AG08395 (cell line): ENCODE data around the gene SNX9.
"Not testable (repeated sequence)": the region's sequence is repeated elsewhere in the genome, so short reads cannot be mapped to it uniquely, and the experiment has no call there.

Source experiments
- DNase-seq: peaks from one replicate; pipeline ENCODE4 v3.0.0; 2012; ENCODE audit warnings: mixed read lengths, low spot score

SNX9 gene

DNA sequence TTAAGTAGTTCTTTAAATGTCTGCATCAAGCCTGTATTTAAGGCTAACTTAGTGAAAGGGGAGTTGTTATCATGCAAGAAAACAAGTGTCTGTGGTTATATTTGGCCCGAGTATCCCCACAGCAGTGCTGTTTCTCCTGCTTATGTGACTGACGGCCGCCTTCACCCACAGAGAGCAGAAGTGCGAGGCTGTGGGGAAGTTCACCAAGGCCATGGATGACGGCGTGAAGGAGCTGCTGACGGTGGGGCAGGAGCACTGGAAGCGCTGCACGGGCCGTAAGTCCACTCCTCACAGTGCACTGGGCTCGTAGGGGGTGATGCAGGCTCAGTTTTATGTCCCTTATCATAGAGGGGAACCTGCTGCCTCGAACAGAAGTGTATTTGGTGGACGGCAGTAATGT is 105.4 kb downstream of the SNX9 start:
- no peak for DNase-seq

DNA sequence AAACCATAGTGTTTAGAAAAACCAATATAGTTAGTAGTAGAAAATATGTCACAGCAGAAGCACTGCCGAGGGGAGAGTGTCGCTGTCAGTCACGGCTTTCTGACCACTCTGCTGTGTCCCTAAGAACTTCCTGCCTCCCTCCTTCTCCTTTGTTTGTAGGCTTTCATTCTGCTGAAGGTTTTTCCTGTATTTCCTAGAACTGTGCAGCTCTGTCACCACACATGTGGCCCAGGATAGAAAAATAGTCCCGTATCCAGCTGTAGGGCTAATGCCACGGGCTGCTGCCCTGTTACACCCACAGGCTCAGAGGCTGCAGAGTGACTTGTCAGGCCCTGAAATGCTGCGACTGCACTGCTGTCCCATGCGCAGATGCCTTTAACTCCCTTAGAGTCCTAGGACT is 106.0 kb downstream of the SNX9 start:
- DNase-seq: no peak

DNA sequence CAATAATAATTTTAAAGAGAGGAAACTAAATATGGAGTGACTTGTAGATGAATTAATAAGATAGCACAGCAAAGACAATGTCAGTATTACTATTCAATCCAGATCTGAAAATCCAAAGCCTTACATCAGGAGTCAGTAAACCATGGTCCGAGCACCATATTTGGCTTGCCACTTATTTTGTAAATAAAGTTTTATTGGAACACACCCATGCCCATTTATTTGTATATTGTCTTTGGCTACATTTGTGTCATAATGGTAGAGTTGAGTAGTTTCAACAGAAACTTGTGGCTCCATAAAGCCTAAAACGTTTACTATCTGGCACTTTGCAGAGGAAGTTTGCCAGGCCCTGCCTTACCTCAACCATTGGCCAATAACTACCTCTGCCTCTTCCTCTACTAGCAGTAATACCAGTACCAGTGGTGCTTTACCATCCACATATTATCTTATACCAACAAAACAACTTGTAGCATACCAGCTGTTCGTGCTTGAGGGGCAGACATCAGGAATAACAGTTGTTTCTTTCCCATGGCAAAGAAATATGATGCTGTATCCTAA is 106.8 kb downstream of the SNX9 start:
- DNase-seq: no peak

DNA sequence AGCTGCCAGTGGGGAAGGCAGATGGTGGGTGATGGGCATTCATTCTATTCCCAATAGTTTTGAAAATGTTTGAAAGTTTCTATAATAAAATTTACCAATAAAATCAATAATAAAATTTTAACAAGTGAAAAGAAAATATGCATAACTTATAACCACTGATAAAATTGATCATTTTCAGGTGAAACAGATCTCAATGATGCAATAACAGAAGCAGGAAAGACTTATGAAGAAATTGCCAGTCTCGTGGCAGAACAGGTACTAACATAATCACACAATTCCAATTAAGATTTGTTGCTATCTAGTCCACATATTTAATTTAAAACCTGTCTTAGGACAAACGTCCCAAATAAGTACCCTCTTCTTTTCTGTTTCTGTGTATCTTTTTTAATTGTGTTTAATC is 112.7 kb downstream of the SNX9 start:
- no peak for DNase-seq

DNA sequence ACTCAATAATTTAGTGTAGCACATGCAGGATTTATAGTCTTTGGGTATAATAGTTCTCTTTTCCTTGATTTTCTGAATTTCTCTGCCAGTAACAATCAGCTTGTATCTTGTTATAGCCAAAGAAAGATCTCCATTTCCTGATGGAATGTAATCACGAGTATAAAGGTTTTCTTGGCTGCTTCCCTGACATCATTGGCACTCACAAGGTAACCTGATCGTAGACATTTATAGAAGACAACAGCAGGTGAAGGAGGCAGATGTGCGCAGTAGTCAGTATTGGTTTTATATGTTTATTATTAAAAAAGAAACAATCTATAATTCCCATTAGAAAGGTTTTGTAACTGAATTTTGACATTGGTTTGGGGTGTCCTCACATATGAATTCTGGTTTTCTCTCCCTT is 114.3 kb downstream of the SNX9 start:
- no peak for DNase-seq

DNA sequence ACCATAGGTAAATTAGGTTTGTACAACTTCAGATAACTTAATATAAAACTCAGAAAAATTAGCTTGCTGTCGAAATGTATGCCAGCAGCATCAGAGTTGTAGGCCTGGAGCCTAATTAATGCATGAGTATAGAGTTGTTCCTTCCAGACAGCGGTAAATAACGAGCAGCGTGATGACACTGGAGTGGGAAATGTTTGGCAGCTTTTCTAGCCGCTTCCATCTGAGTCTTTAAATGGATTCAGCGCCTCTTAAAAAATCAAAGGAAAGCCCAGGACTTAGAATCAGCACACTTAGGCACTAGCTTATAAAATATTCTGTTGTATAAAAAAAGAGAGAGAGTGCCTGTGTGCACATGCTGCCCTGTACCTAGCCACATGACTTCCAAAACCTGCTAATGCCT is 114.9 kb downstream of the SNX9 start:
- DNase-seq: no peak

DNA sequence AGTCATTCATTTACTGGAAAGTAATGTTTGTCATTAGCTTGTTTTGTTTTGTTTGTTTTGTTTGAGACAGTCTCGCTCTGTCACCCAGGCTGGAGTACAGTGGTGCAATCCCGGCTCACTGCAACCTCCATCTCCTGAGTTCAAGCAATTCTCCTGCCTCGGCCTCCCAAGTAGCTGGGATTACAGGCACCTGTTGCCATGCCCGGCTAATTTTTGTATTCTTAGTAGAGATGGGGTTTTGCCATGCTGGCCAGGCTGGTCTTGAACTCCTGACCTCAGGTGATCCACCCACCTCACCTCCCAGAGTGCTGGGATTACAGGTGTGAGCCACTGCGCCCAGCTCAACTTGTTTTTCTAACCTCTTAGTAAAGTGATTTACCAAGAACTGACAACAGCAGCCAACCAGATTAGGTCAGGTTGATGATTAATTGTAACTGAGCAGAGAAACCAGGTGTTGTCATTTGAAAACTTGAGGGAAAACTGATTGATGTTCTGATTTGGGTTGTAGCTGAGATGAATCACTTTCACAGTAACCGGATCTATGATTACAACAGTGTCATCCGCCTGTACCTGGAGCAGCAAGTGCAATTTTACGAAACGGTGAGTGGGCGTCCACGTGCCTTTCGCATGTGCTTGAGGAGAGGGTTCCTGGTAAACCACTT is 117.5 kb downstream of the SNX9 start:
- not testable (repeated sequence) for DNase-seq

DNA sequence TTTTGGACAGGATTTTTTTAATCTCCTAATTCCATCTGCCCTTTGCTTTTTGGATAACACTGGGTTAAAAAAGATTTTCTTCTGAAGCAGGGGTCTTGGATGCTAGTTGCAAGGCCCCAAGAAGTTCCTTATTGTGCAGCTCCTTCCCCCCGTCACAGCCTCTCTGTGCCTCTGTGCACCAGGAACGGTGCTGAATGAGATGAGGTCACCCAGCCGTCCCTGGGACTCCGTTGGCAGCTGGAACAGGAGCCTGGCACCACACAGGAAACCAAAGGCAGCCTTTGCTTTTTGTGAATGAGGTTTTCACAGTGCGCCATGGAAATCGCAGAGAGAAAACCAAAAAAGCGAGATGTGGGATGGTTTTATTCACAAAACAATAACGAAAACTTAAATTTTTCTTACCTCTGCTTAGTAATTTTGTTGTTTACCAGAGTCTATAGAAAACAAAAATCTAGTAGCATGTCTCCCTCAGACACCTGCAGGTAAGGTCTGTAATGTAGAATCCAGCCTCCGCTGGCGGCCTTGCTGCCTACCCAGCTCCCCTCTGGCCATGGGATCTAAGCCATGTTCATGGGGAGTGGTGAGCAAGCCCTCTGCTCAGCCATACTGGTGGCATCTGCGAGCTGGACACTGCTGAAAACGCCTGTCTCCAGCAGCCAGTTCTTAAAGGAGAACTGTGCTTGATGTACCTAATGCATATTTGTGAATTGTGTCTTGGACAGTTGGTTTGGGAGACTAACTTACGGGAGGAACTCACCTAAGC is 118.2 kb downstream of the SNX9 start:
- DNase-seq: no peak

DNA sequence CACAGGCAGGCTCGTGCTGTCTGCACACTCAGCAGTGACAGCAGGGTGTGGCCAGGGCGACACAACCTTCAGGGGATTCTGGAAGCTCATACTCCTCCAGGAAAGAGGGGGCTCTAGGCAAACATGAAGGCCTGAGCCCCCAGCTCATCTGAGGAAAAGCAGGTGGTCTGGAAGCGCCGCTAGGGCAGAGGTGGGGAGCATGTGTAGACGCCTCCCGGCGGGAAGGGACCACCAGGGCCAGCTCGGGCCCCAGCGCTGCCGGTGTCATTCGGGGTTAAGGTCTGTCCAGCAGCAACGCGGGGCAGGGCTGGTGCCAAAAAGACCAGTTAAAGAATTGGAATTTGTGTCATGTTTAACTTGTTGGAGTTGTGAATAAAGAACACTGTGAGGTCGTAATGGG is 119.3 kb downstream of the SNX9 start:
- no peak for DNase-seq

DNA sequence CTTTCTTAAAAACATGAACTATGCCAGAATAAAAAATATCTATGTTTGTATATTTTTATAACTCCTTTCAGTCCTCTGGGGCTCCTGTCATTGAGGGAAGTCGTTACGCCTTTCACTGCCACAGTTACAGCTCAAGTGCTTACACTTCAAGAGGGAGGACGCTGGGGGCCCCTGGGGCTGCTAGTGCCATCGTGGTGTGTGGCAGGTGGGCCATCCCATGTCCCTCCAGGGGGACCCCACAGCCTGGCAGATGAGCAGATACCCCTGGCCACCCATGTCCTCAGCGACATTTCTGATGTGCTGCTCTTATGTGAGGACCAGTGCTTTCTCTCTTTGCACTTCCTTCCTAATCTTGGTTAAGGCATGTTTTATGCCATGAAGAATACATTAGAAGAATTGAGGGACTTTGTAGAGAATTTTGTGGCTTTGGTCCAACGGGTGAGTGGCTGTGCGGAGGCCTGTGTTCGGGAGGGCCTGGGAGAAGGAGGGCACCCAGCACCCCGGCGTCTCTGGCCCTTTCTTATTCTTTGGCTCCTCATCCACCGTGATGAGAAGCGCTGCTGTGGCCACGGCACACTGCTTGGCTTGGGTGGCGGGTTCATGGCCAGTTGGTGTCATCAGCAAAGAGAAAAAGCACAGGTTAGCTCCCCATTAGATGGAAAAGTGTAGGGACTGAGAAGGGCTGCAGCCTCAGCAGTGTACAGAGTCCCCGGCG is 120.4 kb downstream of the SNX9 start:
- no peak for DNase-seq

DNA sequence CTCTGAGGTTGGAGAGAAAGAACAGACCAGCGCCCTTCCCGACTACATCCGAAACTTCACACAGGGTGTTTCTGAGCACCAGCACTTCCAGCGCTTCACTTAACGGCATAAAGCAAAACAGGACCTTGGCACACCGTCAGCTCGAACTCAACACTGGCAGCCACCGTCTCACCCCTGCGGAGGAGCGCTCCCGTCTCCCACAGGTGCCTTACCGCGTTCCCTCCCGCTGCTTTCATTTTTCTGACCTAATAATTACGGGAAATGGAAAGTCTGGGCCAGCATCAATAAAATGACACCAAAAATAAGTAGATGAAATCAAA is 120.9 kb downstream of the SNX9 start:
- no peak for DNase-seq

DNA sequence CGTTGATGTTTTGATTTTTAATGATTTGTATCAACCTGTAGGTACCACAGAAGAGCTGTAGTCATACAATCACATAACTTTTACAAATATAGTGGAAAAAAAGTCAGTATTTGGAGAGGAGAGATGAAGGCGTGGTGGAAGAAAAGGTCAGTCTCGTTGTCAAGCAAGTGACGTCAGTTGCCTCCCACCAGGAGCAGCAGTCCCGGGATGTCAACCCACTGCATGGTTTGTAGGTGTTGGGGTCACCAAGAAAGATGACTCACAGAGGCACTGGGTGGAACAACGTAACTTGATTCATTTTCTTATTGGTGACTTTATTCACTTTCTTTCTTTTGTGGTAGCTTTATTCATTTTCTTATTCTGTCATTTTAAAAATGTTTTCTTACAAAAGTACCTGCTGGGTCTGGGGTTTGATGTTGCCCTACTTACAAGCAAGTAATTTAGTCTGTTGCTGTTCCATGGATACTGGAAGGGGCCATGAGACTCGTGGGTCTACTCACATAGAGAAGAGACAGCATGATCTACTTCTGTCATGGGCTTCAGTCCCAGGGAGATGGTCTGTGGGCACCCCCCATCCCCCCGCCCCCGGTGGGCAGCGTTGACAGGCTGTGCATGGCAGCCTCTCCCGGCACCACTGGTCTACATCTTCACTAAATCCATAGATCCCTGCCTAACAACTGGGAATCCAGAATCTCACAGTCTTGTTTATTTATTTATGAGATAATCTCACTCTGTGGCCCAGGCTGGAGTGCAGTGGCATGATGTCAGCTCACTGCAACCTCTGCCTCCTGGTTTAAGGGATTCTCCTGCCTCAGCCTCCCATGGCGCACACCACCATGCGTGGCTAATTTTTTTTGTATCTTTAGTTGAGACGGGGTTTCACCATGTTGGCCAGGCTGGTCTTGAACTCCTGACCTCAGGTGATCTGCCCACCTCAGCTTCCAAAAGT is 122.2 kb downstream of the SNX9 start:
- DNase-seq: no peak

DNA sequence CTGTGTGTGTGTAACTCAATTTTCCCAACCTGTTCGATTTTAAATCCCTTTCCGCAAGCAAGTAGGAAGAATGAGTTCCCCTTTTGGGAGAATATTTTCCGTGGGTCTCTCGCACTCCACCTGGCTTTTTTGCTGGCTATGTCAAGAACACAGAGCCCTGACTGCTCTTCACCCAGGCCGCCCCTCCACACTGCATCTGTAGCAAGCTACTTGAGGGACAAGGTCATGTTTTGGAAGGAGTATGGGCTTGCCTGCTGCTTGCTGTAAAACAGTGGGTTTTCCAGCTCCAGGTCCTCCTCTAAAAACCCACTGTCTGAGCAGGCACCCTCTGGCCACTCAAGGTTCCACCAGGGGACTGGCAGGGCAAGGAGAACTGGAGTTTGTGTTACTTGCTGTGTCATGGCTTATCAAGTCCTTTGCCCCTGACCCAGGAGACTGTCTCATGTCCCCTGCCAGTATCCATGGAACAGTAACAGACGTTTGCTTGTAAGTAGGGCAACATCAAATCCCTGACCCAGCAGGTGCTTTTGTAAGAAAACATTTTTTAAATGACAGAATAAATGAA is 123.1 kb downstream of the SNX9 start:
- no peak for DNase-seq

DNA sequence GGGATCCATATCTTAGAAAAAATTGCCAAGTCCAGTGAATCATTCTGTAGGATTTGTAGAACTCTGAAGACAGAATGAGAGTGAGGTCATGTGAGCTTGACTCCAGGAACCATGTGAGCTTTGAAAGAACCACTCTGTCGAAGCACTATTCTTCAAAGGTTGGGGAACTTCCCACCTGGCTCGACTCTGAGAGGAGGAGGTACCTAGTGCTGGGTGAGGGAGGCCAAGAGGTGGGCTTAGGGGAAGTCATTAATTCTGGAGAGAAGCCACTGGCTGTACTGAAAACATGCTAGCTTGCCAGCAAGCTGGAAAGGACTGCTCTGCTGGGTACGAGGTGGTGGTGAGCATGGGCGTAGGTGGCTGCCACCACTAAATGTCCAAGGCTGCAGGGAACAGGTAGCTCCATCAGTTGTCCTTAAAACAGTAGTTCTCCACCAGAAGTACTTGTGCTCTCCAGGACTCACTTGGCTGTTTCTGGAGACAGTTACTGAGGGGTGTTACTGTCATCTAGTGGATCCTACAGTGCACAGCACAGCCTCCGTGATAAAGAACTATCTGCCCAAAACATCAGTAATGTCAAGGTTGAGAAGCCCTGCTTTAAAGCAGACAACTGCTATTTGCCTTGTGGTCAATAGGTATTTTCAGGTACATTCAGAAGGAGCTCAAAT is 124.0 kb downstream of the SNX9 start:
- DNase-seq: peak; percentile 14

DNA sequence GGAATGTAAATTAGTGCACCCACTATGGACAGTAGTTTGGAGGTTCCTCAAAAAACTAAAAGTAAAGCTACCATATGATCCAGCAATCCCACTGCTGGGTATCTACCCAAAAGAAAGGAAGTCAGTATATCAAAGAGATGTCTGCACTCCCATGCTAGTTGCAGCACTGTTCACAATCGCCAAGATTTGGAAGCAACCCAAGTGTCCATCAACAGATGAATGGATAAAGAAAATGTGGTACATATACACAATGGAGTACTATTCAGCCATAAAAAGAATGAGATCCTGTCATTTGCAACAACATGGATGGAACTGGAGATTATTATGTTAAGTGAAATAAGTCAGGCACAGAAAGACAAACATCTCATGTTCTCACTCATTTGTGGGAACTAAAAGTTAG is 127.9 kb downstream of the SNX9 start:
- DNase-seq: not testable (repeated sequence)

DNA sequence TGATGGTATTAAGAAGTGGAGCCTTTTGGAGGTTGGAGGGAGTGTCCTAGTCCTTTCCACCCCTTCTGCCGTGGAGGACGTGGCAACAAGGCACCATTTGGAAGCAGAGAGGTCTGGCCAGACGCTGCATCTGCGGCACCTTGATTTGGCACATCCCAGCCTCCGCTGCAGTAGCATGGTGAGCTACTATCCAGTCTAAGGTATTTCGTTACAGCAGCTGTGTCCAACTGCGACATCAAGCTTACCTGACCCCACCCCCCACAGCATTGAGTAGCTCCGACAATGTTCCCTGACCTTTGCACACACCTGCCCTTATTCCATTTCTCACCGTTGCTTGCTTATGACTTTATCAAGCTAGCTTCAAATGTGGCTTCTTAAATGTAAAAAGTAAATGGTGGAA is 128.8 kb downstream of the SNX9 start:
- no peak for DNase-seq

DNA sequence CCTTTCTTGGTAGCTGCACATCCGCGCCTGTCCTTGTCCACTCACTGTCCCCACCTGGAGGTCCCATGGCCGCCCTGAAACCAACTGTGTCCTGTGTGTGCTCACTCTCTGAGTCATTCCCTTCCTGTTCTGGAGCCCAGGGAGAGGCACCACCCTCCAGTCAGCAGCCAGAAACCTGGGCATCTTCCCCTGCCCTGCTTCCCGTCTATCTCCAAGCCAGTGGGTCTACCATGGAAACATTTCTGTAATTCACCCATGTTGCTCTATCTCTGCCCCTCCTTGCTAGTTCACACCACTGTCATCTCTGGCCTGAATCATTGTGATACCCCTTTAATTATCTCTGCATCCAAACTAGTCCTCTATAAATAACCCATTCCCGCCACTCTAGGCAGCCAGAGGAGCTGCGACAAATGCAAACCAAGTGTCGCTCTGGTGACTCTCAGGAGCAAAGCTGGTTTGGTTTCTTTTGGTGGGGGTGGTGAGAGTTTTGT is 129.9 kb downstream of the SNX9 start:
- peak; percentile 40 for DNase-seq

DNA sequence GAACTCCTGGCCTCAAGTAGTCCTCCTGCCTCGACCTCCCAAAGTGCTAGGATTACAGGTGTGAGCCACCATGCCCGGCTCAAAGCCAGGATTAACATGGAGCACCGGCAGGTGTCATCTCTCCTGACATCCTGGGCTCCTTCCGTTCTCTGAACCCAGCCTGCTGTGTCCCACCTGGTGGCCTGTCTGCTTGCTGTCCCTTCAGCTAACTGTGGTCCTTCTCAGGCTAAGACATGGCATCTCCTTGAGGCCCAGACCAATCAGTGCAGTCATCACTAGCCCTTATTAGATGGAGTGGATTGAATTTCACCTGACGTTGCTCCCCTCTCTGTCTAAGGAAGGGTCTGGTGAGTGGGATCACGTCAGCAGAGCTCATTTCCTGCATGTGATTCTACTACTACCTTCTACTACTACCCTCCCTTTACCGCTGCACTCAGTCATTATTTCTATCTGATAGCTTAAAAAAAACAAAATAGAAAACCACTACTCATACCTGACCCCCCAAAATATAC is 130.6 kb downstream of the SNX9 start:
- DNase-seq: no peak

DNA sequence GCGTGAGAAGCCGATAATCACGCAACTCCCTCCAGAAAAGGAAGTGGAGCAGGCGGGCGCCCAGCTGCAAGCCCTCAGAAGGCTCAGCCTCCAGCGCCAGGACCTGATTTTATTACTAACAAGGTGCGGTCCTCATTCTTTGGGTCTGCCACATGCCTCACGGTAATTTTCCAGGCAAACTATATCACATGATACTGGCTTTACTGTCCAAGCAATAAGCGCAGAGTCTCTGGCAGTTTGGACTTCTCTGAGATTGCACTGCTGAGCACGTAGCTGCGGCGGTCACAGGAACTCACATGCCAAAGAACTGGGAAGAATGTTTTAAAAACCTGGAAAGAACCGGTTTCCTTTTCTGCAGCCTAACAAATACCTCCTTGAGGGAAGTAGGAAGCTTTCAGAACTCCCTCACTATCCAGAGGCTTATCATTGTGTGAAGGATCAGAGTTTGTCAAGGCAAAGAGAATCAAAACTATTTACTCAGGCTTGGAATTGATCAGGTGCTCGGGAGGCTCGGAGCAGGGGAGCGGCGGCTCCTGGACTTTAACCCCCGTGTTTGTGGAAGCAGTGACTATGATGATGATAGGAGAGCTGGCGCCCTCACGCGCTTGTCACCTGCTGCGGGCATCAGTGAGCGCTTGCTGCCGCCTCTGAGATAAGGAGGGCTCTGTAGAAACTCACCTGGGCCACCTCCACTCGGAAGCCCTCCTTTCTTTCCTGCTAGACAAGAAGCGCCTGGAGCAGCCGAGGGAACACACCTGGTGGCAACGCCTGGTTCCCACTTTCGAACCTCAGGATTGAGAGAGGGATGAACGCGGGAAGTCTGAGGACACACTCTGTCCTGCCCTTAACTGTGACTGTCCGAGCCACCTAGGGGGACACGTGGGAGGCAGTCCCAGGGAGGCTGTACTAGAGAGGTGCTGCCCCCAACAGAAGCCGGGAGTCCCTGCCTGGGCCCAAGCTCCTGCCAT is 131.4 kb downstream of the SNX9 start:
- DNase-seq: peak; percentile 4
